HG02759 (cell line): Measurements from ENCODE around the gene HOMER1.
A peak's percentile ranks its signal among the peaks of the same experiment; 100 is the strongest.

ENCODE experiments used
- ATAC-seq: cut with Tn5 transposase; IDR thresholded peaks from one replicate; pipeline ENCODE4 v1.9.1; 2021; ENCODE audit warnings: mild to moderate bottlenecking, moderate library complexity; ENCODE audit not compliant: unreplicated experiment

Gene HOMER1

GRCh38 chr5:79513704-79514390 lies at the start of gene HOMER1:
Gene HOMER1, minus strand, starts transcription at chr5:79514134. Its CDS starts 1,360 bp downstream, at chr5:79512774.
- peak; percentile 73 for ATAC-seq

- no peak for ATAC-seq
Measured at GRCh38 chr5:79563247-79563590, 49.3 kb upstream of the HOMER1 start.

- no peak for ATAC-seq
Measured at GRCh38 chr5:79562351-79563246, 48.7 kb upstream of the HOMER1 start.

- ATAC-seq = no peak
Measured at GRCh38 chr5:79561525-79561893, 47.6 kb upstream of the HOMER1 start.

- ATAC-seq = peak; percentile 66
Measured at GRCh38 chr5:79560771-79561524, 47.0 kb upstream of the HOMER1 start.

GRCh38 chr5:79555418-79555817 lies 41.5 kb upstream of the HOMER1 start:
- no peak for ATAC-seq

- ATAC-seq = no peak
Measured at GRCh38 chr5:79552984-79553383, 39.0 kb upstream of the HOMER1 start.

- no peak for ATAC-seq
Measured at GRCh38 chr5:79547982-79548381, 34.0 kb upstream of the HOMER1 start.

GRCh38 chr5:79547429-79547822 lies 33.5 kb upstream of the HOMER1 start:
- ATAC-seq = no peak

- ATAC-seq = no peak
Measured at GRCh38 chr5:79546782-79547428, 33.0 kb upstream of the HOMER1 start.

- no peak for ATAC-seq
Measured at GRCh38 chr5:79544131-79544530, 30.2 kb upstream of the HOMER1 start.

GRCh38 chr5:79540939-79541338 lies 27.0 kb upstream of the HOMER1 start:
- ATAC-seq = no peak

GRCh38 chr5:79536193-79536906 lies 22.4 kb upstream of the HOMER1 start:
- no peak for ATAC-seq

- ATAC-seq = no peak
Measured at GRCh38 chr5:79535477-79536192, 21.7 kb upstream of the HOMER1 start.

- ATAC-seq = no peak
Measured at GRCh38 chr5:79529110-79529509, 15.2 kb upstream of the HOMER1 start.

- ATAC-seq = no peak
Measured at GRCh38 chr5:79527431-79527830, 13.5 kb upstream of the HOMER1 start.

GRCh38 chr5:79526928-79527327 lies 13.0 kb upstream of the HOMER1 start:
- no peak for ATAC-seq

GRCh38 chr5:79526493-79526892 lies 12.6 kb upstream of the HOMER1 start:
- ATAC-seq = no peak

- no peak for ATAC-seq
Measured at GRCh38 chr5:79521156-79521555, 7.2 kb upstream of the HOMER1 start.

- no peak for ATAC-seq
Measured at GRCh38 chr5:79518718-79519117, 4.8 kb upstream of the HOMER1 start.
